ENCODE data around the gene IL12RB2.
A peak's percentile ranks its signal among the peaks of the same experiment; 100 is the strongest.

IL12RB2 gene

GRCh38 chr1:67347688-67348472, 40.2 kb downstream of the IL12RB2 start:
- 49% methylated on average over 10 of the region's 12 CpGs for WGBS
- peak overlapping the region; percentile 48 for H3K9ac ChIP-seq (ENCODE audit: low read length)
- no peak overlapping the region for H3K23ac ChIP-seq (ENCODE audit: low read length in 2 of 2)
- H2BK15ac ChIP-seq (ENCODE audit: low read depth, poor library complexity, severe bottlenecking): no peak overlapping the region
- H2AFZ ChIP-seq (ENCODE audit: low read depth, low read length): no peak overlapping the region
- no peaks in the 10 kb centered on the region for H3K27me3 ChIP-seq (ENCODE audit: control insufficient read depth in 1 of 2, insufficient read depth in 1 of 2, low read length in 2 of 2)
- H4K8ac ChIP-seq (ENCODE audit: low read length): no peak overlapping the region
- no peaks in the 10 kb centered on the region for H3K79me1 ChIP-seq (replicated peaks; ENCODE audit: low read length, poor library complexity, severe bottlenecking)
- no peak overlapping the region for H4K91ac ChIP-seq (ENCODE audit: low read length)
- H3K4ac ChIP-seq (ENCODE audit: low read depth in 1 of 2, low read length in 2 of 2): no peak overlapping the region
- no peak overlapping the region for H2BK120ac ChIP-seq (ENCODE audit: low read depth, low read length)
- peaks cover 5% of the 10 kb centered on the region for H3K4me1 ChIP-seq (ENCODE audit: control insufficient read depth, insufficient read depth, low read depth, low read length)
- DNase-seq: peak; percentile 59
- no peak overlapping the region for H2AK5ac ChIP-seq (ENCODE audit: low read length, severe bottlenecking)
- peak overlapping the region in 1 of 2 experiments; percentile 42 for H3K4me3 ChIP-seq (ENCODE audit: insufficient read depth in 1 of 2, low read depth in 1 of 2, low read length in 2 of 2)
- H3K36me3 ChIP-seq (ENCODE audit: control insufficient read depth in 1 of 2, insufficient read depth in 2 of 2, low read depth in 1 of 2, low read length in 2 of 2): no peaks in the 10 kb centered on the region
- H3K27ac ChIP-seq (ENCODE audit: low read length, poor library complexity, severe bottlenecking): no peak overlapping the region
- no peak overlapping the region for H3K18ac ChIP-seq (ENCODE audit: low read depth in 1 of 2, low read length in 2 of 2)
- no peak overlapping the region for H2BK5ac ChIP-seq (ENCODE audit: low read depth, low read length, poor library complexity, severe bottlenecking)
- no peak overlapping the region for H2BK12ac ChIP-seq (ENCODE audit: low read length in 2 of 2)
- H3K4me2 ChIP-seq (ENCODE audit: low read length, poor library complexity, severe bottlenecking): peak overlapping the region; percentile 56
- H3K14ac ChIP-seq (ENCODE audit: low read length in 2 of 2): no peak overlapping the region
- no peaks in the 10 kb centered on the region for H3K9me3 ChIP-seq (ENCODE audit: control insufficient read depth, low read length)

- WGBS: 93% methylated on average over 6 of the region's 6 CpGs
- Histone ChIP-seq H3K36me3 (ENCODE audit: control insufficient read depth in 1 of 2, insufficient read depth in 2 of 2, low read depth in 1 of 2, low read length in 2 of 2) (no peaks in the 10 kb centered on the region), H3K4me2 (ENCODE audit: low read length, poor library complexity, severe bottlenecking) (no peak overlapping the region), H2BK15ac (ENCODE audit: low read depth, poor library complexity, severe bottlenecking) (no peak overlapping the region), H4K8ac (ENCODE audit: low read length) (no peak overlapping the region), H3K4me3 (ENCODE audit: insufficient read depth in 1 of 2, low read depth in 1 of 2, low read length in 2 of 2) (no peak overlapping the region), H3K9ac (ENCODE audit: low read length) (peak overlapping the region; percentile 48), H2AFZ (ENCODE audit: low read depth, low read length) (no peak overlapping the region), H2AK5ac (ENCODE audit: low read length, severe bottlenecking) (no peak overlapping the region), H2BK120ac (ENCODE audit: low read depth, low read length) (no peak overlapping the region), H3K4me1 (ENCODE audit: control insufficient read depth, insufficient read depth, low read depth, low read length) (peaks cover 5% of the 10 kb centered on the region), H3K27me3 (ENCODE audit: control insufficient read depth in 1 of 2, insufficient read depth in 1 of 2, low read length in 2 of 2) (no peaks in the 10 kb centered on the region), H3K79me1 (replicated peaks; ENCODE audit: low read length, poor library complexity, severe bottlenecking) (no peaks in the 10 kb centered on the region), H2BK5ac (ENCODE audit: low read depth, low read length, poor library complexity, severe bottlenecking) (no peak overlapping the region), H2BK12ac (ENCODE audit: low read length in 2 of 2) (no peak overlapping the region), H3K18ac (ENCODE audit: low read depth in 1 of 2, low read length in 2 of 2) (no peak overlapping the region), H3K9me3 (ENCODE audit: control insufficient read depth, low read length) (no peaks in the 10 kb centered on the region), H3K4ac (ENCODE audit: low read depth in 1 of 2, low read length in 2 of 2) (no peak overlapping the region), H3K23ac (ENCODE audit: low read length in 2 of 2) (no peak overlapping the region), H3K27ac (ENCODE audit: low read length, poor library complexity, severe bottlenecking) (no peak overlapping the region), H3K14ac (ENCODE audit: low read length in 2 of 2) (no peak overlapping the region), H4K91ac (ENCODE audit: low read length) (no peak overlapping the region)
- DNase-seq: no peak
Measured at GRCh38 chr1:67348586-67349252, 41.0 kb downstream of the IL12RB2 start.

GRCh38 chr1:67350783-67351182, 43.1 kb downstream of the IL12RB2 start:
- no peak overlapping the region for H4K91ac ChIP-seq (ENCODE audit: low read length)
- H3K27ac ChIP-seq (ENCODE audit: low read length, poor library complexity, severe bottlenecking): no peak overlapping the region
- peaks cover 4% of the 10 kb centered on the region for H3K4me1 ChIP-seq (ENCODE audit: control insufficient read depth, insufficient read depth, low read depth, low read length)
- no peak for DNase-seq
- no peak overlapping the region for H4K8ac ChIP-seq (ENCODE audit: low read length)
- no peaks in the 10 kb centered on the region for H3K9me3 ChIP-seq (ENCODE audit: control insufficient read depth, low read length)
- H3K36me3 ChIP-seq (ENCODE audit: control insufficient read depth in 1 of 2, insufficient read depth in 2 of 2, low read depth in 1 of 2, low read length in 2 of 2): no peaks in the 10 kb centered on the region
- WGBS: 75% methylated on average over 2 of the region's 2 CpGs
- no peak overlapping the region for H3K14ac ChIP-seq (ENCODE audit: low read length in 2 of 2)
- H2BK5ac ChIP-seq (ENCODE audit: low read depth, low read length, poor library complexity, severe bottlenecking): no peak overlapping the region
- H3K4ac ChIP-seq (ENCODE audit: low read depth in 1 of 2, low read length in 2 of 2): no peak overlapping the region
- no peak overlapping the region for H2AFZ ChIP-seq (ENCODE audit: low read depth, low read length)
- no peak overlapping the region for H3K9ac ChIP-seq (ENCODE audit: low read length)
- H3K23ac ChIP-seq (ENCODE audit: low read length in 2 of 2): no peak overlapping the region
- H3K4me2 ChIP-seq (ENCODE audit: low read length, poor library complexity, severe bottlenecking): no peak overlapping the region
- H3K79me1 ChIP-seq (replicated peaks; ENCODE audit: low read length, poor library complexity, severe bottlenecking): no peaks in the 10 kb centered on the region
- no peaks in the 10 kb centered on the region for H3K27me3 ChIP-seq (ENCODE audit: control insufficient read depth in 1 of 2, insufficient read depth in 1 of 2, low read length in 2 of 2)
- no peak overlapping the region for H3K18ac ChIP-seq (ENCODE audit: low read depth in 1 of 2, low read length in 2 of 2)
- H2AK5ac ChIP-seq (ENCODE audit: low read length, severe bottlenecking): no peak overlapping the region
- H2BK120ac ChIP-seq (ENCODE audit: low read depth, low read length): no peak overlapping the region
- no peak overlapping the region for H2BK15ac ChIP-seq (ENCODE audit: low read depth, poor library complexity, severe bottlenecking)
- H2BK12ac ChIP-seq (ENCODE audit: low read length in 2 of 2): no peak overlapping the region
- no peak overlapping the region for H3K4me3 ChIP-seq (ENCODE audit: insufficient read depth in 1 of 2, low read depth in 1 of 2, low read length in 2 of 2)

- DNase-seq: no peak
- Histone ChIP-seq H3K9ac (ENCODE audit: low read length) (no peak overlapping the region), H3K79me1 (replicated peaks; ENCODE audit: low read length, poor library complexity, severe bottlenecking) (no peaks in the 10 kb centered on the region), H3K27ac (ENCODE audit: low read length, poor library complexity, severe bottlenecking) (no peak overlapping the region), H3K4ac (ENCODE audit: low read depth in 1 of 2, low read length in 2 of 2) (no peak overlapping the region), H3K4me2 (ENCODE audit: low read length, poor library complexity, severe bottlenecking) (no peak overlapping the region), H2BK15ac (ENCODE audit: low read depth, poor library complexity, severe bottlenecking) (no peak overlapping the region), H2BK12ac (ENCODE audit: low read length in 2 of 2) (no peak overlapping the region), H3K4me3 (ENCODE audit: insufficient read depth in 1 of 2, low read depth in 1 of 2, low read length in 2 of 2) (no peak overlapping the region), H2AK5ac (ENCODE audit: low read length, severe bottlenecking) (no peak overlapping the region), H3K18ac (ENCODE audit: low read depth in 1 of 2, low read length in 2 of 2) (no peak overlapping the region), H4K91ac (ENCODE audit: low read length) (no peak overlapping the region), H2BK120ac (ENCODE audit: low read depth, low read length) (no peak overlapping the region), H3K14ac (ENCODE audit: low read length in 2 of 2) (no peak overlapping the region), H3K23ac (ENCODE audit: low read length in 2 of 2) (no peak overlapping the region), H3K36me3 (ENCODE audit: control insufficient read depth in 1 of 2, insufficient read depth in 2 of 2, low read depth in 1 of 2, low read length in 2 of 2) (no peaks in the 10 kb centered on the region), H3K9me3 (ENCODE audit: control insufficient read depth, low read length) (no peaks in the 10 kb centered on the region), H2AFZ (ENCODE audit: low read depth, low read length) (no peak overlapping the region), H3K4me1 (ENCODE audit: control insufficient read depth, insufficient read depth, low read depth, low read length) (peaks cover 4% of the 10 kb centered on the region), H3K27me3 (ENCODE audit: control insufficient read depth in 1 of 2, insufficient read depth in 1 of 2, low read length in 2 of 2) (no peaks in the 10 kb centered on the region), H4K8ac (ENCODE audit: low read length) (no peak overlapping the region), H2BK5ac (ENCODE audit: low read depth, low read length, poor library complexity, severe bottlenecking) (no peak overlapping the region)
Measured at GRCh38 chr1:67352211-67352610, 44.5 kb downstream of the IL12RB2 start.

Measured in mesenchymal stem cell (in vitro differentiated cells and primary cell).